Neural cell (in vitro differentiated cells): Measurements from ENCODE around the gene CD226.

Source experiments
- CTCF ChIP-seq: fragments of 450-650 bp; IDR thresholded peaks from 2 replicates; pipeline ENCODE4 v1.5.1; 2014; ENCODE audit warnings: antibody characterized with exemption, mild to moderate bottlenecking, moderate library complexity; ENCODE audit not compliant: poor library complexity, severe bottlenecking
- EP300 ChIP-seq: fragments of 450-650 bp; conservative IDR thresholded peaks from 2 replicates; pipeline ENCODE4 v1.6.1; 2014; ENCODE audit warnings: antibody characterized with exemption, mild to moderate bottlenecking, moderate library complexity; ENCODE audit not compliant: poor library complexity, severe bottlenecking
- EZH2 ChIP-seq: fragments of 200-600, 300-800 bp; shearing (Covaris generic), sonication (generic); IDR thresholded peaks from 2 replicates; pipeline ENCODE4 v1.6.1; 2014; ENCODE audit warnings: antibody characterized with exemption, low read length, borderline replicate concordance, mild to moderate bottlenecking; ENCODE audit not compliant: insufficient read depth, poor library complexity, severe bottlenecking
- MXI1 ChIP-seq: fragments of 450-650 bp; conservative IDR thresholded peaks from 2 replicates; pipeline ENCODE4 v1.6.1; 2014; ENCODE audit warnings: antibody characterized with exemption, mild to moderate bottlenecking; ENCODE audit not compliant: poor library complexity, severe bottlenecking
- RAD21 ChIP-seq: fragments of 450-650 bp; conservative IDR thresholded peaks from 2 replicates; pipeline ENCODE4 v1.6.1; 2014; ENCODE audit warnings: antibody characterized with exemption, mild to moderate bottlenecking, moderate library complexity
- REST ChIP-seq: IDR thresholded peaks from 2 replicates; pipeline ENCODE4 v1.6.1; 2012; ENCODE audit warnings: borderline replicate concordance

GRCh38 chr18:69838003-69838402 lies 109.7 kb downstream of the CD226 start:
- TF ChIP-seq REST (no peak), CTCF (no peak), MXI1 (no peak), EZH2 (no peak), RAD21 (no peak), EP300 (no peak)
